ENCODE results near the gene MPIG6B.

GRCh38 chr6:31687321-31687720, 35.9 kb upstream of the MPIG6B start:
- TF ChIP-seq CTCF (conservative IDR thresholded peaks at IDR 0.05 in 1 of 2, IDR thresholded peaks at IDR 0.05 in 1 of 2; ENCODE audit: low read depth in 1 of 2, low read length in 2 of 2) (no peak), EZH2 (IDR thresholded peaks at IDR 0.05; ENCODE audit: low read length, missing control alignments) (no peak)
